Activated CD4-positive, alpha-beta T cell treated with anti-CD3 and anti-CD28 coated beads, Interleukin-2, amount 50 U/mL, for 48 hours (primary cell): Measurements from ENCODE around the gene ZNF700.
"Not testable (repeated sequence)": the region's sequence is repeated elsewhere in the genome, so short reads cannot be mapped to it uniquely, and the experiment has no call there.

Experiments
- DNase-seq, 2 experiments: peaks; one replicate each; pipeline ENCODE4 v3.0.0-alpha.2; 2020

ZNF700 gene

GRCh38 chr19:11941361-11941887, 16.5 kb downstream of the ZNF700 start:
- not testable (repeated sequence) for DNase-seq

- no peak for DNase-seq
Measured at GRCh38 chr19:11942008-11942842, 17.3 kb downstream of the ZNF700 start.

DNA sequence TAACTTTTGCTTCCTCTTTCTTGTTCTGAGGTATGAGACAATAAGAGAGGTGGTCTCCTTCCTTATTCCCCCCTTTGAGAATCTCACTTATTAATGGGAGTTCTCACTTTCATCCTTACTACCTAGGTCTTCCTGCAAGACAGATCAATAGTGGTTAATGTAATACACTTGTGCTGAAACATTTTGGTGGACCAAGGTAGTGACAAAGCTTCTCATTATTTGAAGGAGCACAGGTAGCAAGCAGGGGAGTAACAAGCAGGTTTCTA, 17.9 kb downstream of the ZNF700 start:
- no peak for DNase-seq

DNA sequence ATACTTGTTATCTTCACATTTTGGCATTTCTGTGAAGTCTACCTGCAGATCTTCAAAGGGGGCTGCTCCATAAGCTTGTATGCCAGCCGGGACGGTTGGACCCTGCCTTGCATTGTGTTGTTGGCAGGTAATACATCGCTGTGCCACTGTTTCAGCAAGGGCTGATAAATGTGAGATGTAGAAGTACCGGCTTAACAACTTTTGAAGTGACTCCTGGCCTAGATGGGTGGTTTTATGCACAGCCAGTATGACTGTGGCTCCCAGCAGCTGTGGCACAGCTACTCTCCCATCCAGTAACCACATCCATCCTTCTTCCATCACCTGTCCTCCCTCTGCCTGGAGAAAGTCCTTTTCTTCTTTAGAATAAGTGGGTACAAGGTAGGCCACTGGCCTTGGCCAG, 19.7 kb downstream of the ZNF700 start:
- DNase-seq, result no peak

DNA sequence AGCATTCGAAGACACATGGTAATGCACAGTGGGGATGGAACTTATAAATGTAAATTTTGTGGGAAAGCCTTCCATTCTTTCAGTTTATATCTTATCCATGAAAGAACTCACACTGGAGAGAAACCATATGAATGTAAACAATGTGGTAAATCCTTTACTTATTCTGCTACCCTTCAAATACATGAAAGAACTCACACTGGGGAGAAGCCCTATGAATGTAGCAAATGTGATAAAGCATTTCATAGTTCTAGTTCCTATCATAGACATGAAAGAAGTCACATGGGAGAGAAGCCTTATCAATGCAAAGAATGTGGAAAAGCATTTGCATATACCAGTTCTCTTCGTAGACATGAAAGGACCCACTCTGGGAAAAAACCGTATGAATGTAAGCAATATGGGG, 23.7 kb downstream of the ZNF700 start:
- DNase-seq, result no peak

- DNase-seq, result no peak
Measured at GRCh38 chr19:11949201-11949600, 24.3 kb downstream of the ZNF700 start.

- DNase-seq, result not testable (repeated sequence)
Measured at GRCh38 chr19:11949614-11950080, 24.7 kb downstream of the ZNF700 start.

DNA sequence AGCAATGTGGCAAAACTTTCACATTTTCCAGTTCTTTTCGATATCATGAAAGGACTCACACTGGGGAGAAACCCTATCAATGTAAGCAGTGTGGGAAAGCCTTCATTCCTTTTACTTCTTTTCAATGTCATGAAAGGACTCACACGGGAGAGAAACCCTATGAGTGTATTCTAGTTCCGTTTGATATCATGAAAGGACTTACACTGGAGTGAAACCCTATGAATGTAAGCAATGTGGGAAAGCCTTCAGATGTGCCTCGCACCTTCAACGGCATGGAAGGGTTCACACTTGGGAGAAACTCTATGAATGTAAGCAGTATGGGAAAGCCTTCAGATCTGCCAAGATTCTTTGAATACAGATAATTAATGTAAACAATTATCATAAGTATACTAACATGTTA, 25.4 kb downstream of the ZNF700 start:
- no peak for DNase-seq

- peak; percentile 78 to 83 for DNase-seq
Measured at GRCh38 chr19:11963566-11964355, 38.9 kb downstream of the ZNF700 start.

- DNase-seq, result no peak
Measured at GRCh38 chr19:11964496-11964857, 39.6 kb downstream of the ZNF700 start.

- peak; percentile 92 to 94 for DNase-seq
Measured at GRCh38 chr19:11964858-11965645, 40.1 kb downstream of the ZNF700 start, which contains the start of gene ZNF763. Gene ZNF763 (plus strand): TSS chr19:11965040. CDS start chr19:11965209, 169 bp downstream.

GRCh38 chr19:11970174-11970573, 45.3 kb downstream of the ZNF700 start:
- DNase-seq, result no peak

- DNase-seq, result no peak
Measured at GRCh38 chr19:11971041-11971440, 46.1 kb downstream of the ZNF700 start.

GRCh38 chr19:11973019-11973810, 48.3 kb downstream of the ZNF700 start:
- DNase-seq, result no peak

- DNase-seq, result no peak
Measured at GRCh38 chr19:11978492-11979100, 53.7 kb downstream of the ZNF700 start.

DNA sequence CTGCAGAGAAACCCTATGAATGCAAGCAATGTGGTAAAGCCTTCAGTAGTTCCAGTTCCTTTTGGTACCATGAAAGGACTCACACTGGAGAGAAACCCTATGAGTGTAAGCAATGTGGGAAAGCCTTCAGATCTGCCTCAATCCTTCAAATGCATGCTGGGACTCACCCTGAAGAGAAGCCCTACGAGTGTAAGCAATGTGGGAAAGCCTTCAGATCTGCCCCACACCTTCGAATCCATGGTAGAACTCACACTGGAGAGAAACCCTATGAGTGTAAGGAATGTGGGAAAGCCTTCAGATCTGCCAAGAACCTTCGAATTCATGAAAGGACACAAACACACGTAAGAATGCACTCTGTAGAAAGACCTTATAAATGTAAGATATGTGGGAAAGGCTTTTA, 54.6 kb downstream of the ZNF700 start:
- no peak for DNase-seq

DNA sequence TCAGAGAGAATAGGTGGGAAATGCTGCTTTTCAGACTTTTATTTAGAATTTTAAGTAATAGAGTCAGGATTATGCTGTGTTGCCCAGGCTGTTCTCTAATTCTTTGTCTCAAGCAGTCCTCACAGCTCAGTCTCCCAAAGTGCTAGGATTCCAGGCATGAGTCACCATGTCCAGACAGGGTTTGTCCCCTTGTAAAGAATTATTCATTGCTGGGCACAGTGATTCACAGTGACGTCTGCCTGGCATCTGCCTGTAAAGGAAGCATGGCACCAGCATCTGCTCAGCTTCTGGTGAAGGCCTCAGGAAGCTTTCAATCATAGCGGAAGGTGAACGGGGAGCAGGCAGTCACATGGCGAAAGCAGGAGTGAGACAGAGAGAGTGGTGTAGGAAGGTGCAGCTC, 57.6 kb downstream of the ZNF700 start:
- no peak for DNase-seq

GRCh38 chr19:11984986-11985385, 60.1 kb downstream of the ZNF700 start:
- peak in 1 of 2 experiments; percentile 17 for DNase-seq

GRCh38 chr19:11986754-11987153, 61.8 kb downstream of the ZNF700 start:
- DNase-seq, result no peak

GRCh38 chr19:11987405-11988281, 62.7 kb downstream of the ZNF700 start:
- DNase-seq, result peak; percentile 96 to 97

DNA sequence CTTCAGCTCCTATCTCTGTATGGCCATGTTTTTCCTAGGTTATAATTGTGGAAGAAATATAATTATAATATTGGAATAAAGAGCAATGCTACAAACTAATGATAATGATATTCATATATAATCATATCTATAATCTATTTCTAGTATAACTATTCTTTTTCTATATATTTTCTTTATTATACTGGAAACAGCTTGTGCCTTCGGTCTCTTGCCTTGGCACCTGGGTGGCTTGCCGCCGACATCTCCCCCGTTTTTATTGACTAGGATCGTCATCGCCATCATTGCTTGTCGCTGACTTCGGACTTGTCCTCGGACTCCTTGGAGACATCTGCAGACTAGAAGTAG, 64.2 kb downstream of the ZNF700 start:
- no peak for DNase-seq
